ENCODE results near the gene TXNDC17.

TXNDC17 gene

GRCh38 chr17:6666077-6666521 is 25.2 kb downstream of the TXNDC17 start:
- DNase-seq = peak; percentile 46

- DNase-seq = no peak
Observed at GRCh38 chr17:6666557-6666956, 25.7 kb downstream of the TXNDC17 start.

GRCh38 chr17:6667516-6667915 is 26.7 kb downstream of the TXNDC17 start:
- DNase-seq = no peak

- no peak for DNase-seq
Observed at GRCh38 chr17:6668219-6668618, 27.4 kb downstream of the TXNDC17 start.

DNA sequence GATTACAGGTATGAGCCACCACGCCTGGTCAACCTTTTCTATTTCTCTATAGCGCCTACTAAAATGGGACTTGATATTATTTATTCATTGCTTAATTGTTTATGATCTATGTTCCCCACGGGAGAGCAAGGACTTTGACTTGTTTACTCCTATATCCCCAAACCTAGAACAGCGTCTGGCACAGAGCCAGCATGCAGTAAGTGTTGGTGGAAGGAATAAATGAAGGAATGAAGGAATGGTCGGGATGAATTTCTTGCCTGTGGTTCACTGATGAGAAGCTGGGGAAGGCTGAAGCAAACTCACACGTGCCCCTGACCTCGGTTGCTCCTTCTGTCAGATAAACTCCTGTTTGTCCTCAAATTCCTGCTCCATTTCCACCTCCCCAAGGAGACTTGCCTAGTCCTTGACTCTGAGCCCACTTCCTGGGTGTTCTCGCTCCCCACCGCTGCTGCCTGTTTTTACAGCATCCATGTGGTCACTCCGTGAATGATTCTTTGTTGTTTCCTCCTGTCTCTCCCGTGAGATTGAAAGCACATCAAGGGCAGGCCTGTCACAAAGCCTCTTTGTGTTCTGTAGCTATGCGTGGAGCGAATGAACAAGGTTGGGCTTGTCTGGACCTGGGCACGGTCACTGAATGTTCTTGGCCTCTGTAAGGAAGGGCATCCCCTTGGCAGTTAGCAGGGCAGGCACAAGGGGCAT is 28.0 kb downstream of the TXNDC17 start:
- DNase-seq = no peak

DNA sequence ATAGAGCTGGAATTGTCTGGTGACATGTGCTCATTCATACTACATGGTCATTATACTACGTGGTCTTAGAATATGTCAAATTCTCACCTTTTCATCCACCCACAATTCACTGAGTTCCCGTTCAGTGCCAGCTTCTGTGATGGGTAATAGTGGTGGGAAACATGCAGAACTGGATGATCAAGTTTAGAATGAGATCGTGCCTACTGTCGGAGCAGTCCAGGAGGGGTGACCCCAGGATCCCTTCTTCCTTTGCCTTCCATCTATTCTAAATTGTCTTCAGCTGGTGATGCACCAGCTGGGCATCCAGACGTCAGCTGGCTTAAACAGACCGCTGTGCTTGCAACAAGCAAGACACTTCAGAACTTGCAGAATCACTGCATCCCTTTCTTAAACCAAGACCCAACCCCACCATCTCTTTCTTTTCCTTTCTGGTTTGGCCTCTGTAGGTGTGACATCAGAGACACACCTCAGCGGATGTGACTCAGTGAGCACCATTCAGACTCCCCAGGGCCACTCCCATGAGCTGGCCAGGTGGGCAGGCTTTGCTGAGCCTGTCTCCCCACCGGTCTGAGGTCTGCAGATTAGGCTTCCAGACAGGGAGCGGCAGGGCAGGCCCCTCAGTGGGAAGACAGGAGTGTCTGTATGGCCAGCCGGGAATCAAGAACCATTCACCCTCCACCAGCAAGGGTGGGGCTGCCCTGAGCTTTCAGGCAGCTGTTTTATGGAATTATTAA is 28.8 kb downstream of the TXNDC17 start:
- DNase-seq = no peak

DNA sequence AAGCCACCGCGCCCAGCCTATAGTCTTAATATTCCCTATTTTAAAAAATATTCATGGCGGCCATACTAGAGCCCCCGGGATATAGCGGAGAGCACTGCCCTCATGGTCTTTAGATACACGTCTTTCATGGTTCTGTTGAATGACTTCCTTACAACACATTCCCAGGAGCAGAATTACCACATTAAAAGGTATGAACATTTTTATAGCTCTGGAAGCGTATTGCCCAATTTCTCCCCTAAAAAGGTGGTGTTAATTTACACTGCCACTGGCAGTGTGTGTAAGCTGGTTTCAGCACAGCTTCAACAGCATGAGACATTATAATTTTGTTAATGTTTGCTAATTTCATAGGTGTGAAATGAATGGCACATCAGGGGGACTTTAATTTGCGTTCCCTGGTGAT is 29.7 kb downstream of the TXNDC17 start:
- no peak for DNase-seq

- DNase-seq = no peak
Observed at GRCh38 chr17:6670999-6671398, 30.1 kb downstream of the TXNDC17 start.

- DNase-seq = no peak
Observed at GRCh38 chr17:6671431-6671830, 30.6 kb downstream of the TXNDC17 start.

GRCh38 chr17:6674586-6674985 is 33.7 kb downstream of the TXNDC17 start:
- no peak for DNase-seq

GRCh38 chr17:6675201-6675825 is 34.5 kb downstream of the TXNDC17 start:
- no peak for DNase-seq

DNA sequence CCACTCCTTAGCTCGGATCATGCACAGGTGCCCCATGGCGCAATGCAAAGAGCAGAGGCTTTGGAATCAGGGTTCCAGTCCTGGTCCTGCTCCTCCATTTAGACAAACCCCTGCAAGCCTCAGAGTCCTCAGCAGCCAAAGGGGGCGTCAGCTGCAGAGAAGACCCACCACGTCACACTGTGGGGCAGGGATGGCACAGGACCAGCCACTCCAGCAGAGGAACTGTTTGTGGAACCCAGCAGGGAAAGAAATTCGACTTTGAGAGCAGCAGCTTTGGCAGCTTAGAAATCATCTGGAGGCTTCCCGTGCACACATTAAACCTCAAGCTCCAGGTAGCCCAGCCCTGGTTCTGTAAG is 35.9 kb downstream of the TXNDC17 start:
- DNase-seq = no peak

GRCh38 chr17:6677158-6677831 is 36.4 kb downstream of the TXNDC17 start:
- no peak for DNase-seq

GRCh38 chr17:6677946-6678345 is 37.1 kb downstream of the TXNDC17 start:
- no peak for DNase-seq

- no peak for DNase-seq
Observed at GRCh38 chr17:6679241-6679640, 38.4 kb downstream of the TXNDC17 start.

DNA sequence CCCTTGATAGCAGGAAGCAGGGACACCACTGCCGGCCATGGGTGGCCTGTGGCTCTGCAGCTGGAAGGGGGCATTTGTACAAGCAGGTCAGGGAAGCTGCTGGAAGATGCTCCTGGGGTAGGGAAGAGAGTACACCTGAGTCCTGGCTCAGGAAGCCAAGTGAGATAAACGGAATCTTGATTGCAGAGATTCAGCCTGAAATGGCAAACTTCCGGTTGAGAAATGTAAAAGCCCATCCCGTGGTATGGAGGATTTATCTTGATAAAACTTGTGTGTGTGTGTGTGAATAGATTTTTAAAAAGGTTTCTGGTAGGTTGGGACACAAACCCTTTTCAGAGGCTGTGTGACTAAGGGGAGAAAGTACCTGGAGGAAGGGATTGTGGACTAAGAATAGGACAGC is 40.3 kb downstream of the TXNDC17 start:
- DNase-seq = no peak

DNA sequence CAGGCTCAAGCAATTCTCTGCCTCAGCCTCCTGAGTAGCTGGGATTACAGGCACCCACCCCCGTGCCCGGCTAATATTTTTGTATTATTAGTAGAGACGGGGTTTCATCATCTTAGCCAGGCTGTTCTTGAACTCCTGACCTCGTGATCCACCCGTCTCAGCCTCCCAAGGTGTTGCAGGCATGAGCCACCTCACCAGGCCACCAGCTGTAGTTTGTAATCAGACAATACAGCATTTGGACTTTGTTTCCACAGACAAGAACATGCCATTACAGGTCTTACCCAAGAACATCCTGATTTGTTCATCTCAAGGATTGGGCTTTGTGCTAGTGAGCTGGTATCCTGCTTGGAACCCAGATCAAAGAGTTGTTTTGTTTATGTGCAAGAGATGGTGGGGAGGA is 40.8 kb downstream of the TXNDC17 start:
- DNase-seq = no peak

- DNase-seq = no peak
Observed at GRCh38 chr17:6682339-6682738, 41.5 kb downstream of the TXNDC17 start.

- DNase-seq = no peak
Observed at GRCh38 chr17:6683081-6683684, 42.3 kb downstream of the TXNDC17 start.

DNA sequence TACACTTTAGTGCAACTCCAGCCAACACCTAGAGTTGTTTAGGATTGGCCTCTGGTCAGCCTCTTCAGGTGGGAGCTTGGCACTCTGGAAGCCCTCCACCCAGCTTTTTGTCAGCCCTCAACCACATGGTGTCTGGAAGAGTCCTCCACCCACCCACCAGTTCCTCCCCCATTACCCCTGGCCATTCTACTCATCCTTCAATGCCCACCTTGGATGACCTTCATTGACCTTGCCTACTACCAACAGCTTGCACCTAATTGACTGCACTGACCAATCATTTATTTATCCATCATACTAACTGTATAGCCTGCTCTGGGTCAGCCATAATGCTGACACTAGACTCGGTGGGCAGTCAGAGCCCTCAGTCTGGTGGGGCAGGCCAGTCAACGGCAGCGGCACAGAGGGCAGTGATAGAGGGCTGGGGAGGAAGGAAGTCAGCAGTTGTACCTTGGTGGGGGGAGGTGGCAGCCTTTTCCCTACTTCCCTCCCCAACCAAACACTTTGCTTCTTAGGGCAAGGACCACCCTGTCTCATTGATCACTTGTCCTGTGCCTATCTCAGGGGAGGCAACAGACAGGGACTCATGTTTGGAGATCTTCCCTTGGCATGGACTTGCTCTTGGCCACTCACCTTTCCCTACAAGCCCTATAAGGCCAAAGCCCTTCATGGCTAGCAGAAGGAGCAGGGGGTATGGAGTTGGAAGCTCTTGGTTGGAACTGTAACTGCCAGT is 43.0 kb downstream of the TXNDC17 start:
- DNase-seq = no peak

DNA sequence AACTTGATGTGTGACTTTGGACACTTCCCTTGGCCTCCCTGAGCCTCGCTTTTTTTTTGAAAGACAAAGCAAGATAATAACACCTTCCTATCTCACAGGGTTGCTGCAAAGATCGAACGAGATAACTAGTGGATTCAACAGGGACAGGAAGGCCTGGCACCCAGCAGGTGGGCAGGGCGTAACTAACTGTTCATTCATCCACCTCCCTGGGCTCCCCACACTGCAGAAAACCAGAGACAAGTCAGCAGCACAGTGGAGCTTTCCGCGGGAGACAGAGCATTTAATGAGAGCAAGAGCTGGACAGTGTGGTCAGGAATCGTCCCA is 43.6 kb downstream of the TXNDC17 start:
- no peak for DNase-seq

DNA sequence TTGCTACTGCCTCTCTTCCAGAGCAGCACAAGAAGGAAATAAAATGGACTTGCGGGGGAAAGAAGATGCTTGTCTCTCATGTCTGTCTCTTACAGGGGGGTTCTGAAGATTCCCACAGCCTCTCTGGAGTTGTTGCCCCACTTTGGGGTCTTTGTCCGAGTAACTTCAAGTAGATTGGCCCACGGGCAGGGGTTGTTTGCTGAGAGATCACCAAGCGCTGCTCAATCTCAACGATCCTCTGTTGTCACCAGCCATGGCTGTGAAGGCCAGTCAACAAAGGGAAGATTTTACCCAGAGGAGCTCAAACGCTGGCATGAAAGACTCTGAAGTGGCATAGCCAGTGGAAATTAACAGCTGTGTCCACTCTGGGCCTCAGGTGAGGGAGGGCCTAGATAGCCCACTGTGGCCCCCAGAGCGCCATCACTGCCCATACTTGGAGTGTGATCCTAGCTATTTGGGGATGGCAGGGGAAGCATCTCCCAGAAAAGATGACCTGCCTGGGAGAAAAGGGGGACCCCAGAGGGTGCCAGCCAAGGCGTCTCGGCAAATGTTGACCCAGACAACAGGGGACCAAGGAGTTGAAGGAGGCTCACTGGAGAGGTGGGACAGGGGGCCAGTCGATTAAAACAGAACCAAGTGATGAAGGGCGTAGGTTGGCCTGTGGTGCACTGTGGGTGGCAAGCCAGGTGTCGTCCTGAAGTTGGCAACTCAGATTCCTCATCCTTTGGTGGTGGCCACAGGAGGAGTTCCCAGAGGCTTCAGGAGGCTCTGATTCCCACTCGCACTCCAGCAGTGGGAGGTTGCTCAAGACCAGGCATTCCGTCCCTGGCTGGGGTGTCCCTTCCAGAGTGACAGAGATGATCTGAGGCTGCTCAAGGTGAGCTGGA is 44.3 kb downstream of the TXNDC17 start:
- DNase-seq = no peak

All from CD4-positive, alpha-beta T cell treated with Interleukin-15 for 1 hour (primary cell).